DMS79 (cell line): ENCODE results near the gene WBP2.

Experiments used
- DNase-seq: peaks from one replicate; lab custom pipeline; 2025; lab: John Stamatoyannopoulos, UW

Gene WBP2

GRCh38 chr17:75827308-75828075 lies 27.6 kb downstream of the WBP2 start:
- DNase-seq: no peak

DNA sequence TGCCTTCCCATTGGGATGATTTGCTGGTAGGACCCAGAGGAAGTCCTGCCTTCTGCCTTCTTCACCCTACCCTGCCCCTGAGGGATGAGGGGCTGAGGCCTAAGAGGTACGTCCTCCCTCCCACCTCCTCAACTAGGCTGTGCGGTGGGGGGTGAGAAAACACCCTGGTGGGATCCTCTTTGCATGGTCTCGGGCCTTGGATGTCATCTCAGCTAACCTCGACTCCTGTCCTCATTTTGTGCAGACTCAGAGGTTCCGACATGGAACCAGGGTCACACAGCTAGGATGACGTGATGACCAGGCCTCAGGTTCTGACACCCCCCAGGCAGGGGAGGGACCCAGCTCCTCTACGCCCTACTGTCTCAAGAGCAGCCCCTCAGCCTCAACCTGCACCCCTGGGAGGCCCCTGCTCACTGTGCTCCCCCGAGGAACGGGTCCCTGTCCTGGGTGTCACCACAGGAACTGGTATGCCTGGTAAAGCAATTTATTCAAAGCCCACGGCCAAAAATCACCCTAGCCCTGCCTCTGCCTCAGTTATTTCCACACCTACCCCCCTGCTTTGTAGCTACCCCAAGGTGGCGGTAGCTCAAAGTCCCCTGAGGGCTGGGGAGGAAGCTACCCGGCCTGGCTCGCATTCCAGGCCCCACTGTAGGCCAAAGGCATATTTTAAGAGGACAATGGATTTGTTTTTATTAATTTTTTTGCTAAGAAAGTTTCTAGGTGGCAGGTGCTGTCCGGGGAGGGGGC lies 28.4 kb downstream of the WBP2 start:
- no peak for DNase-seq

GRCh38 chr17:75825748-75826370 lies 29.3 kb downstream of the WBP2 start:
- no peak for DNase-seq

GRCh38 chr17:75825149-75825552 lies 30.0 kb downstream of the WBP2 start:
- no peak for DNase-seq

DNA sequence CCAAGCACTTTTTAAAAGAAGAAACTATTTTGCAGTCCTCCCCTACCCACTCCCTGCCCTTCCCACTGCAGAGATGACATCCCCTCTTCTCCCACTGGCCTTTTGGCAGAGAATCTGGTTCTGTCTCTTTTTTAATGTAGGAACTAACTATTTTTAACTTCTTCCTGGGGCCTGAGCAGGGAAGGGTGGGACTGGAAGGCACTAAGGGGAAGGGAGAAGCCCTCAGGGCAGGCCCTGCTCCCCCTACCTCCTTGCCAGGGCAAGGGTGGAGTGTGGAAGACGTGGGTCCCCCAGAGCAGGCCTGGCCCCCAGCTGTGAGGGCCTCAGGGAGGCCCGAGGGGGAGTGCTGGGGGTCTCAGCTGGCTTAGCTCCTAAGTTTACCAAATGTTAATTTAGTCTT lies 30.5 kb downstream of the WBP2 start:
- no peak for DNase-seq

GRCh38 chr17:75824050-75824552 lies 31.0 kb downstream of the WBP2 start:
- no peak for DNase-seq

DNA sequence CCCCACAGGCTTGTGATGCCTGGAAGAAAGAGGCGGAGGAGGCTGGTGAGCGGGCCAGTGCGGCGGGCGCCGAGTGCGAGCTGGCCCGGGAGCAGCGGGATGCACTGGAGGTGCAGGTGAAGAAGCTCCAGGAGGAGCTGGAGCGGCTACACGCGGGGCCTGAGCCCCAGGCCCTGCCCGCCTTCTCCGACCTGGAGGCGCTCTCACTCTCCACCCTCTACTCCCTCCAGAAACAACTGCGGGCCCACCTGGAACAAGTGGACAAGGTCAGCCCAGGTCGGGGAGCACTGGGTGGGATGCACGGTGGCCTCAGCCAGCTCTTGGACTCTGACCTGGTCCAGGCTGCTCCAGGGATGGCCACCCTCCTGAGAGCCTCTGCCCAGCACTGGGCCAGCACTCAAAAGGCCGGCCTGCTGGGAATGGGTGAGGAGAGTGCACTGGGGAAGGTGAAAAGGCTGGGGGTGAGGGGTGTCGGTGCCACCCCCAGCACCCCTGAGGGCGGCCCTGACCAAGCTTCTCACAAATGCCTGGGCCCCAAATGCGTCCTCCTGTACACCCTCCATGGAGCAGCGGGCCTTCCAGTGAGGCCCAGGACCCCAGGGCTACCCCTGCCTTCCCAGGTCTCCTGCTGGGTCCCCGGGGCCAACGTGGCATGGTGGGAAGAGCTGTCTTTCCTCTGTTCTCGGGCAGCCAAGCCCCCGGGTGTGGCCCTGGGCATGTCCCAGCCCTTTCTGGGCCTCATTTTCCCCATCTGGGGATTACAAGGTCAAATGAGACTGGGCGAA lies 31.7 kb downstream of the WBP2 start:
- DNase-seq: no peak

GRCh38 chr17:75822800-75823166 lies 32.4 kb downstream of the WBP2 start:
- DNase-seq: no peak

DNA sequence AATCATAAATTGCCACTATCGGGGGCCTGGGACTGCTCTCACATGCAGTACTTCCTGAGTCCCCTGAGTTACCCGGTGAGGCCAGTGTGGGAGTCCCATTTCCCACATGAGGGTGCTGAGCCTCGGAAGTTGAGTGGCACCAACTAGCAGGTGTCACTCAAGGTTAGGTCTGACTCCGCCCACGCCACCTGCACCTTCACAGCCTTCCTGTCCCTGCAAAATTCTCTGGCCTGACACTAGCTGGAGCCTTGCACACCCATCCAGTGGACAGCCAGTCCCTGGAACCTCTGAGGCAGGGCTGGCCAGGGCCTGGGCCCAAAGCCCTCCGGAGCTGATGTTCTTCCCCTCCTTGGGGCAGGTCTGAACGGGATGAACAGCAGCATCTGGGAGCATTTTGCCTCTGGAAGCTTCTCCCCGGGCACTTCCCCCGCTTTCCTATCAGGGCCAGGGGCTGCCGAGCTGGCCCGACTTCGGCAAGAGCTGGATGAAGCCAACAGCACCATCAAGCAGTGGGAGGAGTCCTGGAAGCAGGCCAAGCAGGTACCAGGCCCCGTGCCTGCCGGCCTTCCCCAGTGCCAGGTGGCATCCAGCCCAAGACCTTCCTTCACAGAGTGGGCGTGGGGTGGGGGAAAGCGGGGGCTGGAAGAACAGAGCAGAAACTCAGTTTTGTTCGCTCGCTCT lies 32.9 kb downstream of the WBP2 start:
- DNase-seq: peak; percentile 32

- DNase-seq: no peak
These were observed 33.6 kb downstream of the WBP2 start for GRCh38 chr17:75821552-75821951.

DNA sequence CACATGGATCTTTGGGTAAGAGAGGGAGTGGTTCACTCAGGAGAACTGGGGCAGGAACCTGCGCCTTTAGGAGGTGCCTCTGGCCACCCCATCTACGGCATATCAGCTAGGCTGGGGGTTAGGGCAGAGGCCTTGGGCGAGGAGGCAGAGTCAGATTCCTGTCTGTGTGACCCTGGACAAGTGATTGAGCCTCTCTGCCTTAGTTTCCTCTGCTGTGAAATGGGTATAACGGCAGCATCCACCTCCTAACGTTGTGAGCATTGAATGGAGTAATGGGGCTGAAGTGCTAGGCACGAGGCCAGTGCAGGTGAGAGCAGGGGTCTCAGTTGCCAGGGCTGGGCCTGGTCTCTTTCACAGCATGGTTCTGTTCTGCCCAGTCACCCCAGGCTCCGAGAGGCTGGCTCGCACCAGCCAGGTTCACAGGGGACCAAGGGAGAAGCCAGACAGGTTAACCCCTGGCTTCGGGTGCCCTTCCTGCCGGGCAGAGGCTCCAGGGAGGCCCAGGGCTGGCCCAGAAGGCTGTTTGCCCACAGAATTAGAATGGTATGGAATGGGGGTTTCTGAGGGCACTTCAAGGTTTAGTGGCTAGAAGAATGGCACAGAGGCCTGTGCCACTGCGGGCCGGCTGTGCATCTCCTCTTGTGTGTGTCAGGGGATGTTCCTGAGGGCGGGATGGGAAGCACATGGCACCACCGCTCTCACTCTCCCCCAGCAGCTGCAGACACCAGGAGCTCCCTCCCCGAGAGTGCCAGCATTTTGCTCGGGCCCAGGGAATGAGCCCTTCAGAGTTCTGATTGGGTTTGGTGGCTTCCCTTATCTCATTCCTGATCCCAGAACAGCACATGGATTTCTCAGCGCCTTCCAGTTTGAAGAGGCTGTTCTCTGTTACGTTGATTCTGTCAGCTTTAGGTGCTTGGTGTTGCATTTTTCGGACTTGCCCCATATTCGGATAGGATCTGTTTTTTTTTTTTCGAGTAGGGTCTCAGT lies 34.7 kb downstream of the WBP2 start:
- no peak for DNase-seq

GRCh38 chr17:75819678-75820077 lies 35.5 kb downstream of the WBP2 start:
- DNase-seq: no peak

- no peak for DNase-seq
These were observed 36.0 kb downstream of the WBP2 start for GRCh38 chr17:75819116-75819515.

DNA sequence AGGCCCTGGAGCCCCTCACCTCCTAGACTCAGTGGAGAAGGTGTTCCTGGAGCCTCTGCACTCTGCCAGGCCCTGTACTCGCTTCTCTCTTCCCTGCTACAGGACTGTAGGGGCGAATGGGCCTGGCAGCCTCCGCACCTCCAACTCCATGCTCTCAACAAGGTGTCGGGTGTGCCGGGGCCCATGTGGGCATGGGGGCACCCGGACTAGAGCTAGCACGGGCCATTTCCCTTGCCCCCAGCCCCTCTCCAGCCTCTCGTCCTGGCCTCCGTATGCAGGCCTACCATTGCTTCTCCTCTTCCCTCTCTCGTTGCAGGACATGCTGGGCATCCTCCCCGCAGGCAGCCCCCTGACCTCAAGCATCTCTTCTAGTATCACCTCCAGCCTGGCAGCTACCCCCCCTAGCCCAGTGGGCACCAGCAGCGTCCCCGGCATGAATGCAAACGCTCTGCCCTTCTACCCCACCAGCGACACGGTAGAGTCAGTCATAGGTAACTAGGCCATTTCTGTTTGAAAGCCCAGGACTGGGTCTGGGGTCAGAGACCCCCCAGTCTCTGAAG lies 36.7 kb downstream of the WBP2 start:
- no peak for DNase-seq

GRCh38 chr17:75817571-75817970 lies 37.6 kb downstream of the WBP2 start:
- no peak for DNase-seq

GRCh38 chr17:75816693-75817092 lies 38.4 kb downstream of the WBP2 start:
- no peak for DNase-seq

GRCh38 chr17:75815399-75815798 lies 39.7 kb downstream of the WBP2 start:
- no peak for DNase-seq

- DNase-seq: no peak
These were observed 40.2 kb downstream of the WBP2 start for GRCh38 chr17:75814900-75815373.

DNA sequence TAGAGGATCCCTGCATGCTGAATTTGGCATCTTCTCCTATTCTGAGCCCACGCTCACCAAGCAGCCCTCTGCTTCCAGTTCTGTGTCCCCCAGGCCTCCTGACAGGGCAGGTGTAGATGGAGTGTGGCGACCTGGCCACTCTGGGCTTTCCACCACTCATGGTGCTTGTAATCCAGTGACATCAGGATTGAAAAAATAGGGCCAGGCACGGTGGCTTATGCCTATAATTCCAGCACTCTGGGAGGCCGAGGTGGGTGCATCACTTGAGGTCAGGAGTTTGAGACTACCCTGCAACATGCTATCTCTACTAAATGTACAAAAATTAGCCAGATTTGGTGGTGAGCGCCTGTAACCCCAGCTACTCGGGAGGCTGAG lies 41.1 kb downstream of the WBP2 start:
- no peak for DNase-seq
